Activated CD8-positive, alpha-beta T cell treated with anti-CD3 and anti-CD28 coated beads, Interleukin-2, amount 10 ng/mL, durations not matched to agents 7 days and 5 days (primary cell): ENCODE measurements around the gene HSF2BP. TPM values are rescaled to one million over a fixed set of nuclear protein-coding genes. Genes with fewer than 3 reads are reported as not detected.
"Not testable (repeated sequence)": the region's sequence is repeated elsewhere in the genome, so short reads cannot be mapped to it uniquely, and the experiment has no call there.

Experiments used
- ATAC-seq: fragments of 150-1000 bp; cut with Tn5 transposase; one replicate; pipeline ENCODE4 v1.10.0; 2021; ENCODE audit warnings: moderate library complexity
- CTCF ChIA-PET: fragments of 350-600 bp; sonication (Branson Sonifier 250); formaldehyde crosslinking; loops from one replicate; lab custom pipeline; 2021; ENCODE audit warnings: antibody characterized with exemption; lab: Charles Lee
- POLR2A ChIA-PET: fragments of 350-600 bp; sonication (Branson Sonifier 250); formaldehyde crosslinking; loops from one replicate; lab custom pipeline; 2021; ENCODE audit warnings: antibody characterized with exemption; lab: Charles Lee
- DNase-seq: peaks from one replicate; pipeline ENCODE4 v3.0.0-alpha.2; 2020
- H3K27ac Mint-ChIP-seq: one replicate; pipeline ENCODE4 v1.8.0; 2021; ENCODE audit warnings: mild to moderate bottlenecking, mixed read lengths
- H3K27me3 Mint-ChIP-seq: one replicate; pipeline ENCODE4 v1.8.0; 2021; ENCODE audit warnings: low read depth, mixed read lengths
- H3K36me3 Mint-ChIP-seq: one replicate; pipeline ENCODE4 v1.8.0; 2021; ENCODE audit warnings: low read depth, mixed read lengths
- H3K4me1 Mint-ChIP-seq: one replicate; pipeline ENCODE4 v1.8.0; 2021; ENCODE audit warnings: low read depth, mixed read lengths
- H3K4me3 Mint-ChIP-seq: one replicate; pipeline ENCODE4 v1.8.0; 2021; ENCODE audit warnings: mild to moderate bottlenecking, mixed read lengths
- H3K9me3 Mint-ChIP-seq: one replicate; pipeline ENCODE4 v1.8.0; 2022; ENCODE audit warnings: mixed read lengths; ENCODE audit not compliant: insufficient read depth
- total RNA-seq, 2 experiments: library from RNA; stranded (reverse); gene quantifications; one replicate each; pipeline ENCODE4 v1.2.3, GENCODE V29; 2021

The HSF2BP gene
- total RNA-seq, 2 experiments from 2014 or later: 0.18 to 0.24 TPM

- ChIA-PET POLR2A (no interaction called here), CTCF (no interaction called here)
- Mint-ChIP-seq H3K27ac (no peak overlapping the region), H3K36me3 (peaks cover 28% of the 10 kb centered on the region), H3K4me1 (peaks cover 46% of the 10 kb centered on the region), H3K4me3 (no peak overlapping the region), H3K27me3 (no peaks in the 10 kb centered on the region), H3K9me3 (no peaks in the 10 kb centered on the region)
- ATAC-seq: no peak
- DNase-seq: no peak
These were observed 1.1 kb downstream of the HSF2BP start for GRCh38 chr21:43658088-43658741.

- ATAC-seq (no peak), DNase-seq (no peak)
- ChIA-PET POLR2A (no interaction called here), CTCF (interaction anchor here (2.4 kb wide), 1 partner anchor 12 kb away, joined by 12 read pairs; no protein-coding TSS in a partner anchor)
- Mint-ChIP-seq H3K36me3 (peaks cover 21% of the 10 kb centered on the region), H3K9me3 (no peaks in the 10 kb centered on the region), H3K4me3 (peak overlapping the region; percentile 25), H3K4me1 (peaks cover 39% of the 10 kb centered on the region), H3K27me3 (no peaks in the 10 kb centered on the region), H3K27ac (no peak overlapping the region)
These were observed 1.8 kb downstream of the HSF2BP start for GRCh38 chr21:43657355-43658087.

- H3K4me1 Mint-ChIP-seq: peaks cover 17% of the 10 kb centered on the region
- ChIA-PET POLR2A (interaction anchor here (0.6 kb wide), 1 partner anchor 57 kb away, joined by 3 read pairs; no protein-coding TSS in a partner anchor), CTCF (interaction anchor here (0.9 to 2.4 kb wide), 3 partner anchors 7 to 44 kb away, joined by 3 to 12 read pairs (median 3); no protein-coding TSS in a partner anchor)
- H3K9me3 Mint-ChIP-seq: no peaks in the 10 kb centered on the region
- ATAC-seq: no peak
- DNase-seq: no peak
- H3K36me3 Mint-ChIP-seq: no peaks in the 10 kb centered on the region
- H3K4me3 Mint-ChIP-seq: no peak overlapping the region
- no peaks in the 10 kb centered on the region for H3K27me3 Mint-ChIP-seq
- no peak overlapping the region for H3K27ac Mint-ChIP-seq
These were observed 4.3 kb downstream of the HSF2BP start for GRCh38 chr21:43654806-43655489.

- no peak overlapping the region for H3K27ac Mint-ChIP-seq
- no peak for ATAC-seq
- H3K4me3 Mint-ChIP-seq: no peak overlapping the region
- H3K4me1 Mint-ChIP-seq: peaks cover 11% of the 10 kb centered on the region
- H3K9me3 Mint-ChIP-seq: no peaks in the 10 kb centered on the region
- CTCF ChIA-PET: no interaction called here
- no peaks in the 10 kb centered on the region for H3K27me3 Mint-ChIP-seq
- DNase-seq: no peak
- H3K36me3 Mint-ChIP-seq: no peaks in the 10 kb centered on the region
- POLR2A ChIA-PET: no interaction called here
These were observed 5.7 kb downstream of the HSF2BP start for GRCh38 chr21:43653626-43654025.

GRCh38 chr21:43652616-43653015 lies 6.7 kb downstream of the HSF2BP start:
- DNase-seq: no peak
- Mint-ChIP-seq H3K27me3 (peaks cover 6% of the 10 kb centered on the region), H3K36me3 (no peaks in the 10 kb centered on the region), H3K27ac (no peak overlapping the region), H3K4me1 (peaks cover 8% of the 10 kb centered on the region), H3K4me3 (no peak overlapping the region), H3K9me3 (no peaks in the 10 kb centered on the region)
- ATAC-seq: no peak
- POLR2A ChIA-PET: no interaction called here
- CTCF ChIA-PET: no interaction called here

- H3K27ac Mint-ChIP-seq, POLR2A ChIA-PET, H3K36me3 Mint-ChIP-seq, ATAC-seq, H3K27me3 Mint-ChIP-seq, CTCF ChIA-PET, H3K4me3 Mint-ChIP-seq, DNase-seq, H3K9me3 Mint-ChIP-seq, H3K4me1 Mint-ChIP-seq: not testable (repeated sequence)
These were observed 7.4 kb downstream of the HSF2BP start for GRCh38 chr21:43651926-43652325.

- H3K4me1 Mint-ChIP-seq: peaks cover 24% of the 10 kb centered on the region
- H3K27ac Mint-ChIP-seq: no peak overlapping the region
- CTCF ChIA-PET: no interaction called here
- no peaks in the 10 kb centered on the region for H3K9me3 Mint-ChIP-seq
- DNase-seq (no peak), ATAC-seq (no peak)
- POLR2A ChIA-PET: no interaction called here
- peaks cover 6% of the 10 kb centered on the region for H3K27me3 Mint-ChIP-seq
- H3K36me3 Mint-ChIP-seq: no peaks in the 10 kb centered on the region
- H3K4me3 Mint-ChIP-seq: no peak overlapping the region
These were observed 11.1 kb downstream of the HSF2BP start for GRCh38 chr21:43648171-43648570.

GRCh38 chr21:43646550-43647260 lies 12.6 kb downstream of the HSF2BP start:
- POLR2A ChIA-PET: no interaction called here
- ATAC-seq: peak; percentile 95
- CTCF ChIA-PET: interaction anchor here (1.2 to 2.5 kb wide), 7 partner anchors 9 to 454 kb away, joined by 4 to 12 read pairs (median 8); no protein-coding TSS in a partner anchor
- H3K36me3 Mint-ChIP-seq: no peaks in the 10 kb centered on the region
- peak overlapping the region; percentile 57 for H3K27ac Mint-ChIP-seq
- H3K27me3 Mint-ChIP-seq: peaks cover 6% of the 10 kb centered on the region
- H3K4me1 Mint-ChIP-seq: peaks cover 24% of the 10 kb centered on the region
- H3K9me3 Mint-ChIP-seq: no peaks in the 10 kb centered on the region
- DNase-seq: peak; percentile 90
- peak overlapping the region; percentile 54 for H3K4me3 Mint-ChIP-seq

- H3K27ac Mint-ChIP-seq: peak overlapping the region; percentile 78
- peak overlapping the region; percentile 54 for H3K4me3 Mint-ChIP-seq
- peaks cover 24% of the 10 kb centered on the region for H3K4me1 Mint-ChIP-seq
- H3K9me3 Mint-ChIP-seq: no peaks in the 10 kb centered on the region
- ChIA-PET POLR2A (interaction anchor here (0.8 kb wide), 1 partner anchor 13 kb away, joined by 3 read pairs; the partner anchor contains the start of gene HSF2BP), CTCF (interaction anchor here (0.8 to 2.5 kb wide), 17 partner anchors 10 to 917 kb away, joined by 3 to 12 read pairs (median 4); no protein-coding TSS in a partner anchor)
- H3K27me3 Mint-ChIP-seq: peaks cover 6% of the 10 kb centered on the region
- DNase-seq (no peak), ATAC-seq (peak; percentile 25)
- no peaks in the 10 kb centered on the region for H3K36me3 Mint-ChIP-seq
These were observed 13.3 kb downstream of the HSF2BP start for GRCh38 chr21:43645976-43646375.

GRCh38 chr21:43645136-43645891 lies 14.0 kb downstream of the HSF2BP start:
- ATAC-seq (peak; percentile 71), DNase-seq (peak; percentile 67)
- peak overlapping the region; percentile 78 for H3K27ac Mint-ChIP-seq
- H3K27me3 Mint-ChIP-seq: peaks cover 6% of the 10 kb centered on the region
- peaks cover 24% of the 10 kb centered on the region for H3K4me1 Mint-ChIP-seq
- H3K36me3 Mint-ChIP-seq: no peaks in the 10 kb centered on the region
- H3K4me3 Mint-ChIP-seq: peak overlapping the region; percentile 54
- CTCF ChIA-PET: interaction anchor here (0.8 to 2.5 kb wide), 17 partner anchors 11 to 916 kb away, joined by 3 to 12 read pairs (median 4); no protein-coding TSS in a partner anchor
- POLR2A ChIA-PET: interaction anchor here (0.8 kb wide), 1 partner anchor 14 kb away, joined by 3 read pairs; the partner anchor contains the start of gene HSF2BP
- H3K9me3 Mint-ChIP-seq: no peaks in the 10 kb centered on the region
